NCI-H345 treated with DMSO at 0.1 percent for 48 hours (cell line): ENCODE results near the gene ZNF70.

Experiments used
- DNase-seq: peaks from one replicate; lab custom pipeline; 2025; ENCODE audit not compliant: unreplicated experiment; lab: John Stamatoyannopoulos, UW

The ZNF70 gene

DNA sequence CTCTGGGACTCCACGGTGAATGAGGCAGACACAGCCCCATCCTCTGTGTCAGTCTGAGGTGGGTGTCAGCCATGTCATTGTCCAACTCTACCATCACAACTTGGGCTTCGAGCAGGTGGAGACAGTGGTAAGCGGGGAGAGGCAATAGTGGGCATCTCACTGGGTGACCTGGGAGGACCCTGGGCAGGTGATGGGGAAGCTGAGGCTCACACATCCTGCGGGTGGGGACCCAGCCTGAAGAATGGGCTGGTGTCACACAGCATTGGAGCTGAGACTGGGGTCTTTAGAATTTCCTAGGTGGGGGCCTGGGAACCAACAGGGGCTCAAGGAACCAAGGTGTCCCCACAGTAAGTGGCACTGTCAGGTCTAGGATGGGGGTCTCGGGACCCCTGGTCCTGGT, 28.8 kb upstream of the ZNF70 start:
- no peak for DNase-seq

DNA sequence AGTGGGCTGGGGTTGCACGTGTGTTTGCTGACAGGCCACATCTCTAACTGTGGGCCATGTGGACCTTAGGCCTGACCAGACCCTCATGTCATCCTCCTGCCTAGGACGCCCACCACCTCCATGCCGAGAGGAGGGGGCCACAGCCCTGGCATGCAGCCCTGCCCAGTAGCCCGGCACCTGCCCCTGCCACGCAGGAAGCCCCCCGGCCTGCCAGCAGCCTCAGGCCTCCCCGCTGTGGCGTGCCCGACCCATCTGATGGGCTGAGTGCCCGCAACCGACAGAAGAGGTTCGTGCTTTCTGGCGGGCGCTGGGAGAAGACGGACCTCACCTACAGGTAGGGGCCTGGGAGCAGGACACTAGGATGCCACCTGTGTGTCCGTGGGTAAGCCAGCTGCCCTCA, 28.2 kb upstream of the ZNF70 start:
- DNase-seq = no peak

DNA sequence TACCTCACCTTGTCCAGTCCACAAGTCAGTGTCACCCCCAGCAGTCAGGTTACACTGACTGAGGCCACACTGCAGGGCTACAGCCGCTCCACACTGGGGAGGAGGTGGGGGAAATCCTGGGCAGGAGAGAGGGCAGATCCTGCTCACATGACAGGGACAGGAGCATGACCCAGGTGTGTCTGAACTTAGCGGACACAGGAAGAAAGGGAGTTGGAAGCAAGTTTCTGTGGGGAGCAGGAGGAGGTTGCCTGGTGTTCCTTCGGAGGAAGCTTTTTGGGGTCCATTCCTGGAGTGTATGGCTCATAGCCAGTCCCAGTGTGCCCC, 27.6 kb upstream of the ZNF70 start:
- DNase-seq = no peak

DNA sequence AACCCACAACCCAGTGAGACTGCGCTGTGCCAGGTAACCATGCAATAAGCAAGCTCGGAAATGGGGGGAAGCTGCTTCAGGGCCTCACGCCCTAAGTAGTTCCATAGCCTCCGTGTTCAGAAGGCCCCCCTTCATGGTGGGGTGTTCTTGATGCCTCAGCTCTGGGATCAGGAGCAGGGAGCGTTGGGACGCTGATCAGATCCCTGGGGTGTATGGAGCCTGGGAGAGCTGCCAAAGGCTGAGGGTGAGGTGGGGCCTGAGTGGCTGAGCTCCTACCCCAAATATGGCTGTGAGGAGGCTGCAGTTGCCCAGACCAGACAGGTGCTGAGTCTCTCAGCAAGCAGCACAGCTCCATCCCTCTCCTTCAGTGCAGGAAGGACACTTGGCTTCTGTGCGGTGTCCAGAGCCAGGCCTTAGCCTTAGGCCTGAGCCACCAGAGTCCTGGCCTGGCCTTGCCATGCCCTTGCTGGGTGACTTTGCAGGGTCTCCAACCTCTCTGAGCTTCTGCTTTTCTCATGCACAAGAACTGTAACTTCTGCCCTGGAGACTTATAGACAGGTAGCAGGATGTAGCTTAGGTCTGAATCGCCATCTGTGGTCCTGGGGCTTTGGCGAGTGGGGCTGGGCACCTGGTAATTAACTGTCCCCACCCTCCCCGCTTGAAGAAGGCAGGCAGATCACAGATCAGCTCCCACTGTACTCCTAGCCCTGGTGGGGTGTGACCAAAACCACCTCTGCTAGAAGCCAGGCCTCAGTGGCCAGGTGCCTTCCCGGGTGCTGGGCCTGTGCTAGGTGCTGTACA, 27.1 kb upstream of the ZNF70 start:
- no peak for DNase-seq

DNA sequence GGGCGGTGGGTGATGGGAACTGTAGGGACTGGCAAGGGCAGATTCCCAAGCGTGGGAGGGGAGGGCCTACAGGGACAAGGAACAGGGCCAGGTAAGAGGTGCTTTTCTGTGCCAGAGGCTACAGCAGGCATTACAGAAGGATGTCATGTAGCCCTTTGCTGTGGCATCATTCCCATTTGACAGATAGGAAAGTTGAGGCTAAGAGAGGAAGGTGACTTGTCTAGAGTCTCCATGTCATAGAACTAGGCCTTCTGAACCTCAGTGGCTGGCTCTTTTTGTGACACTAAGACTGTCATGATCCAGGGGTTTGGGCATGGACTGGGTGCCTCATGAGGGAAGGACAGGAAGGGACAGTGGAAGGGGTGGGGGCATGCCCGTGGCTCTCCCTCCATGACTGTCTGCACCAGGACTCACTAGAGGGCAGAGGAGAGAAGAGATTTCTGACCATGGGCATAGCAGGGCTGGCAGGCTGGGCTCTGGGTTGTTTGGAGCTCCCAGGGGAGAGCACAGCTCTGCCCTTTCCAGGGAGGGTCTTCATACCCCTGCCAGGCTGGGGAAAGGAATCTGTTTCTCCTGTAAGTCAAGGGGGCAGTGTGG, 25.0 kb upstream of the ZNF70 start:
- no peak for DNase-seq

DNA sequence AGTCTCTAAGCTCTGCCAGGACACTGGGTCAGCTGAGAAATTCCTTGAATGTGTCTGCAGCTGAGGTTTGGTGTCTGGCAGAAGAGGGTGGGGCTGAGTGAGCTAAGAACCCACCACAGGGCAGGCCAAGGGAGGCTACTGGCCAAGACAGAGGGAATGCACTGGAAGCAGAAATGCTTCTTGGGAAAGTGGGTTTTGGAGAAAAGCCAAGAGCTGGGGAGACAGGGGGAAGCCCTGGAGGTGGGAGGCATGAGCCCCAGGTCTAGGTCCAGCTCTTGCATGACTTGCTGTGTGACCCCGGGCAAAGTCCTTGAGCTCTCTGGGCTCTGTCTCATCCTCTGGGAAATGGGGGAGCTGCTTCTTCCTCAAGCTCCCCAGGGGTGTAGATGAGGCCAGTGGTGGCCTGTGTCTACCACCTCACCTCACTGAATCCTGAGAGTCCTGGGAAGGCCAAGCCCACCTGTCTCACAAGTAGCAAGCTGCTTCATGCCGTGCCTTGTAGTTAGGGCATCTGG, 24.1 kb upstream of the ZNF70 start:
- no peak for DNase-seq

DNA sequence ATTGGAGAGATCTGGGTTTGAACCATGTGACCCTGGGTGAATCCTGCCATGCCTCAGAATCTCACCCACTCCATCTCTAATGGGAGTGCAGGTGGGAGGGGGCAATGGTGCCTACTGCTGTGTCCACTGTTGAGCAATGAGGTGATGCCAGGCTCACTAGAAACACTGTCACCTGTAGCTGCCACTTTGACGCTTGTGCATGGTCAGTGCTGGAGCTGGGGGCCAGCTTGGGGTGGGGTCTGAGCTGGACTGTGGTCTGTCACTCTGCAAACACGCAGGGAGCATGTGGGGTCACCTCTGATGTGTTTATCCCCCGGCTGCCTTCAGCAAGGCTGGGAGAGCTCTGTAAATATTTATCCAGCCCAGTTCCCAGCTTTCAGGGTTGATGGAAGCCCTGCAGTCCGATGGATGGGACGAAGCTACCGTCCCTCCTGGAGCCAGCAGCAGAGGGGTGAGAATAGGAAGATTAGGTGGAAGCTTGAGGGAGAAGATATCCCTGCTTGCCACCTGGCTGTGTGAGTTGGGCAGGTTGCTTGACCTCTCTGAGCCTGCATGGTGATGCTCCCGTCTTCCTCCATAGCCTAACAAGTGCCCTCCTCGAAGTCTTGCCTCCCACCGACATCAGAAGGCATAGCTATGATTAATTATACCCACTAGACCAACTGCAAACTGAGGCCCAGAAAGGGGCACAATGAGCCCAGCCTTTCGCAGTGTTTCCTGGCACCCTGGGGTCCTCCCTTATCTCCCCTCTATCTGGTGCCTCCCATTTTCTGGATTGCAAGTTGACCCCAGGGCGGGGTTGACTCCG, 23.4 kb upstream of the ZNF70 start:
- no peak for DNase-seq

DNA sequence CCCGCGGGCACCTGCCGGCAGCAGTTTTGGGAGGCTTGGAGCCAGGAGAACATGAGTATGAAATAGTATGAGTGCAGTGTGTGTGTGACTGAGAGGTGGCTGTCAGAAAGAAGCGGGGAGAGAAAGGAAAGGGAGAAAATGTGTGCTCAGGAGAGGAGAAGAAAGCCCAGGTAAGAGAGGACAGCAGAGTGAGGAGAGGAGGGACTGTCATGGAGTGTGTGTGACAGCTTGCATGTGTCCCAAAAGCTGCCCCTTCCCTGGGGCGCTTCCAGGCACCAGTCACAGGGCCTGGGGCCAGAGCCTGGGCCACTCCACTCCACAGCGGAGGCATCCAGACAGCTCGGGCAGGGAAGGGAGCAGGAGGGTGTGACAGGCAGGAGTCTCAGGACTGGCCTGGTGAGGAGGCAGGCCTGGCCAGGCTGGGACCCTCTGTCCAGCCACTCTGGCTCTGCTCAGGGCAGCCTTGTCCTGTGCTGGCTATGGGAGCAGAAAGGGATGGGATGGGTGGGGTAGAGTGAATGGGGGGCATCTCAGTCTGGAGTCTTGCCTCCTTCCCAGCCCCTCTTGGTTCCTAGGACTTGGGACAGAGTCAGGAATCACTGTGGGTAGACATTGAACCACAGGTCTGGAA, 22.7 kb upstream of the ZNF70 start:
- no peak for DNase-seq

DNA sequence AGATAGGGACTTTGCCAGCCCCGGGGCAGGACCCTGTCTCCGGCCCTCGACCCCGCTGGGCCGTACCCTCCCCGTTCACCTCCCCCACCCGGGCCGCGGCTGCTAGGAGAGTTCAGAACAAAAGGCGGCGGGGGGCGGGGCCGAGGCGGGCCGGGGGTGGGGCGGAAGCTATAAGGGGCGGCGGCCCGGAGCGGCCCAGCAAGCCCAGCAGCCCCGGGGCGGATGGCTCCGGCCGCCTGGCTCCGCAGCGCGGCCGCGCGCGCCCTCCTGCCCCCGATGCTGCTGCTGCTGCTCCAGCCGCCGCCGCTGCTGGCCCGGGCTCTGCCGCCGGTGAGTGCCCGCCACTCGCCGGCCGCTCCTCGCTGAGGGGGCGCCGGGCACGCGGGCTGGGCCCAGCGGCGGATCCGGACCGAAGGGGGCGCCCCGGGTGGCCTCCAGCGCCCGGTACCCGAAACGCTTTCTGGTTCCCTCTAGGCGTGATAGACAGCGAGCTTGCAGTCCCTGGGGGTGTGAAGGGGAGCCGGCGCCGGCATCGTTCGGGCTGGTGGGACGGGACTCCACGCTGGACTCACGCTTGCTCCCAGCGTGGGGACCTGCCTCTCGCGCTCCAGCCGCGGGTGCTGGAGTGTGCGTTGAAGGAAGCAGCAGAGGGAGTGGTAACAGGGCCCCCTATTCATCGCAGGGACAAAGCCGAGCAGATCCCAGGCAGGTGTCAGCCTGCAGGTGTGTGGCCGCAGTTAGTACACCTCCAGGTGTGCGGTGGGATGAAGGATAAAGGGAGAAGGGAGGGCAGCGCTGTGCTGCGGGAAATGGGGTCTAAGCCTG, 21.9 kb upstream of the ZNF70 start, which contains the start of gene MMP11:
Gene MMP11 (plus strand): TSS at position 201 of the 825 bp plus-strand sequence. CDS start 22 bp downstream, at position 223.
- DNase-seq = peak; percentile 57

DNA sequence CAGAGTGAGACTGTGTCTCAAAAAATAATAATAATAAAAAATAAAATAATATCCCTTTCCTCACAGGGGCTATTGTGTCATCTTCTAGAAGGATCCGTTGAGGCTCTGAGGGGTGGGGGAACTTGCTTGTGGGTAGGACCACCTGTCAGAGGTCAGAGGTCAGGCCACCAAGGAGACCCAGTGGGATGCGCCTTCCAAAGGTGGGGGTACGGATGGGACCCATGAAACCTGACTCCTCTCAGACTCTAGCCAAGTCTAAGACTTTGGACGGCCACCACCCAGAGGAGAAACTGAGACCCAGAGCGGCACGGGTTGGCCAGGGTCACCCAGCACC, 21.4 kb upstream of the ZNF70 start:
- DNase-seq = no peak

DNA sequence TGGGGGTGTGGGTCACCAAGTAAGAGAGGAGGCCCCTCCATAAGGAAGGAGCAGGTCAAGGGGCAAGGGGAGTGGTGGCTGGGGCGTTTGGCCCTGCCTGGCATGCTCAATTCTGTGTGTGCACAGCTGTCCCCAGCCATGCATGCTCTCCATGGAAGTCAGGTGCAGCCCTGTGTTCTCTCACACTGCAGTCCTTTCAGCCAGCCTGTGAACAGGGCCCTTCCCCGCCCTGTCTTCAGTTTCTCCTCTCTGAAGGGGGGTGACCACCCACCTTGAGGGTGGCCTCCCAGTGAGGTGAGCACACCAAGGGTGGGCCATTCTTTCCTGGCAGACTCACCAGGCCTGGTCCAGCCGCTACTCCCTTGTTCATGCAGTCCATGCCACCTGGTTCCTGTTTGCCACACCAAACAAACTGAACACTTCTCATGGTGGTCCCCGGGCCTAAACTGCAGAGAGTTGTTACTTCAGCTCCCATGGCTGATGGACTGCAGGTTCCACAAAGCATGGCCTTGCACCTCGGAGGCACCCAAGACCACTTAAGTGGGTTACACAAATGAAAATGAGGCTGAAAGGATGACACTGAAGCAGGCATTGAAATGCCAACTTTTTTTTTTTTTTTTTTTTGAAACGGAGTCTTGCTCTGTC, 18.5 kb upstream of the ZNF70 start:
- DNase-seq = peak; percentile 48

DNA sequence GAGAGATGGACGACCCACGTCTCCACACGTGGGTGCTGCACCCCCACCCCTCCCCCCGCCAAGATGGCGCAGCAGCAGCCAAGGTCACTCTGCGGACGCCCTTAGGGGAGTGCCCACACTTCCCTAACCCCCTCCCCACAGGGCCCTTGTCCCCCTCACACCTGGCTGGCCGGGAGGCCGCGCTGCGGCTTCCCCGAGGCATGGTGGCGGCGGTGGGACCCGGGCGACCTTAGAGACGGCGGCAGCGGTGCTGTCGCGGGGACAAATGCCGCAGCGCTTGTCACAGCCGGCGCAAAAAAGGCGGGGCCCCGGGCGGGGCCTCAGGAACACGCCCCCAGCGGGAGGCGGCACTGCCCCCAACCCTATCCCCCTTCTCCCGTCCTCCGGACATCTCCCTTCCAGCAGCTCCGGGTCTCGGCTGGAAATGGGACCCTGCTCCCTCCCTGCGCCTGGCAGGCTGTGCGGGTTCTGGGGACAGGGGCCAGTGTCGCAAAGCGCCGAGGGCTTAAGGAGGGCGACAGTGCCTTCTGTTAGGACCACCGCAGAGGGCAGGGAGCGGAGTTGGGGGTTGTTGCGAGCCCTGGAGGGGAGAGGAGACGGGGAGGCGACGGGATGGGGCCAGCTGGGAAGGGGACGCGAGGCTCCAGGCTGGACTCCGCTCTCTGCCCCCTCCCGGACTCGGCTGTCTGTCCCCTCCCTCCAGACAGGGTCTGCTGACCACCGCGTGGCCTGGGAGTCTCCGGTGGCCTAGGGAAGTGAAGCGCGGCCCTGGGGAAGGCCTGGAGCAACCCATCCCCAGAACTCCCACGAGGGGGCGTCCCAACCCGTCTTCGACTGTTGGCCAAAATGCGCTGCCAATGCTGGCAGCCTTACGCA, 17.0 kb upstream of the ZNF70 start, which contains the start of gene CHCHD10:
Gene CHCHD10 (minus strand): TSS at position 300 of the 876 bp plus-strand sequence. CDS start 98 bp downstream, at position 202.
- DNase-seq = peak; percentile 65

DNA sequence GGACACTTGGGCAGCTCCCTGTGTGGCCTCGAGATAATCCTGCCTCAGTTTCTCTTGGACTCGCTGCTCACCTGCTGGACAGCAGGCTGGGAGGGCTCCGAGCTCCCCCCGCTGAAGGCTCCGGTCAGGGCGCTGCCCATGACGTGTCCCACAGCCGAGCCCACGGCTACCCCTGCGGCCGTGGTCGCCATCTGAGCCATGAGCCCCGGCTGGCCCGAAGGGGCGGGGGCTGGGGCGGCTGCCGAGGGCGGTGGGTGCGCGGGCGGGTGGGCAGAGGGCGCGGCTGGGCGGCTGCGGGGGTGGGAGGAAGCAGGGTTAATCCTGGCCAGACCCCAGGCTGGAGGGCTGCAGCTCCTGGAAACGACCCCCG, 16.4 kb upstream of the ZNF70 start:
- no peak for DNase-seq

DNA sequence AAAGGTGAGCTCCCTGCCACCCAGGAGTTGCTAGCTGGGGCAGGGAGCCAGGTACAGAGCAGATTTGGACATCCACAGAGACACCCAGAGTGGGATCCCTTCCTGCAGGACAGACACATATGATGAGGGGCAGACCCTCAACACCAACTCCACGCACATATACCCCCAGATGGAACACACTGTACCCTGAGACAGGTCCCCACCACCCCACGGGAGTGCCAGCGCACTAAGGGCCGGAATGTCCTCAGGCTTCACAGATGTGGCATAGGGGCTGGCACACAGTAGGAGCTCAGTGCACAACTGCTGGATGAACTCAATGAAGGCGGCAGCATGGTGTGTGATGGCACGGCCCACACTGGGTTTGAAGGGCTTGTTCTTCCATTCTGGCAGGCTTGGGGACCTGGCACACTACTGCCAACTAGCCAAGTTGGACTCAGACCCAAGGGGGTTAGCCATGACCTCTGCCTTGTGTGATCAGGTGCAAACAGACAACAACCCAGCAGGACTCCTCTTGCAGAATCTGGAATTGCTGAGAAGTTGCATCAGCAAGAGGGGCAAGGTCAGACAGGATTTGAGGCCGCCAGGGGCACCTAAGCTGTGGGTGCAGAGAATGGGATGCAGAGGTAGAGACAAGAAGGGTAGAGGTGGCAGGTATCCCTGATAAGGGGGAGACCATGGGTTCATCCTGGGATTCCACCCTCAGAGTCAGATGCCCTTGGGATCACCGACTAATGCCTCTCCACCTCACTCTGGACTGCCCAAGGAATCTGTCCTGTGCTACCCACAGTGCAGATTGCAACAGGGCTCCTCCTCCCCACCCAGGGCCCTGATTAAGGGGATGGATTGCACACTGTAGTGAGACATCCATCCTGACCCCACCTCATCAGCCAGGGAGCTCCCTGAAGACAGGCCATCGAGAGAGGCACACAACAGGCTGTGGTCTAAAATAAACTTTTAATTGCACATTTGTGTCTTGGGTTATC, 14.3 kb upstream of the ZNF70 start:
- no peak for DNase-seq

DNA sequence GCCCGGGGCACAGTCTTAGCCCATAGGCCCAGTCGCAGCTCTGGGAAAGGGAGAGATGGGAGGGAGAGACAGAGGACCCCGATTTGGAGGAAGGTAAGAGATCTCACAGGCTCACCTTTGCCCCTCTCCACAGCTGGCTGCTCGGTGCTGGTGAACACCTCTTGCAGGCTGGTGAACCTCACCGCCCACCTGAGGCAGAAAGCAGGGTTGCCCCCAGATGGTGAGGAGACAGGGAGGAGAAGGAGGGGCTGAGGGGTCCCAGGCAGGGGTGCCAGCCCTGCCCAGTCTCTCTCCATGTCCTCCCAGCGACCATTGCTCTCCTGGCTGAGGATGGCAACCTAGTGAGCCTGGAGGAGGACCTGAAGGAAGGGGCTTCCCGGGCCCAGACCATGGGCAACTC, 13.0 kb upstream of the ZNF70 start:
- DNase-seq = no peak

DNA sequence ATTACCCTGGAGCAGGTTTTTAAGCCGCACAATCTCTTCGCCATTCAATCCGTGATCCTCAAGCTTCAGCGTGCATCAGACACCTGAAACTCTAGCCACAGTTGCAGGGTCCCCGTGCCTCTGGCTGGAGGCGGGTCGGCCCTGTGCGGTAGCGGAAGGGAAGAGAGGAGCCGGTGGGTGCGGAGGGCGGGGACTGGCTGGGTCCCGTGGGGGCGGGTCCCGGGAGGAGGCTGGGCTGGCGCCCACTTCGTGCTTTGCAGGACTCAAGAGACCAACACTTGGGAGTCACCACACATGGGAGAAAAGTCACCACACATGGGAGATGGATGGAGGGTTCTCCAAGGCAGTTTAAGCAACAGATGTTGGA, 12.7 kb upstream of the ZNF70 start:
- DNase-seq = no peak

DNA sequence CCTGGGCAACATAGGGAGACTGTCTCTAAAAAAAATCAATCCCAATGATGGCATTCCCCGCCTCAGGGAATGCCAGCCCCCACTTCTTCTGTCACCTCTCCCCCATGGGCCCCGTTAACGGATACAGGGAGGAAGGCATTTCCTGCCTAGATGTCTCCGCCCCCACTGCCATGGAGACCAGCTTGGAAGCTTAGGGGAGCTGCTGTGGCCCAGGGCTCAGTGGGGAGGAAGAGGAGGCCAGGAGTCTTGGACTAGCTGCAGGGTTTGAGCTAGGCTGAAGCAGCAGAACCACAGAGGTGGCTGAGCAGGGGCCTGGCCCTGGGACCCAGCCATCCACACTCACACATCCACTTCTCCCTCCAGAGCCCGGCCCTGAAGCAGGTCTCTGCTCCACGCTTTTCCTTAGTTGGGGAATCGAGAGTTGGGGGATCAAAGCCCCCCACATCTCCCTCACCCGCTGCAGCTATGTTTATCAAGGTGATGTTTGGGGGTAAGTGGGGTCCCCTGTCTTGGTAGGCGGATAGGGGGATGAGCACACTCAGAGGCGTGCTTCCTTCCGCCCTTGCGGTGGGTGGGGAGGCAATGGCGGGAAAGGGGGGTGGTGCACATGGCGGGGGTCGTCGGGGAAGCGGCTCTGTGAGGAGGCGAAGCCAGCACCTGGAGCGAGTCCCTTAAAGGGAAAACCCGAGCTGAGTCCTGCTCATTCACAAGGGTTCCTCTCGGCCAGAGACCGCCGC, 12.1 kb upstream of the ZNF70 start, which contains the start of gene C22orf15:
Gene C22orf15 (plus strand): TSS at position 149 of the 737 bp plus-strand sequence. CDS start 317 bp downstream, at position 466.
- no peak for DNase-seq
